ENCODE data around the gene TPCN2. TPM values are rescaled to one million over a fixed set of nuclear protein-coding genes. Genes with fewer than 3 reads are reported as not detected.
"Not testable (repeated sequence)": the region's sequence is repeated elsewhere in the genome, so short reads cannot be mapped to it uniquely, and the experiment has no call there.

Gene TPCN2
- total RNA-seq, 4 donors from 2014 or later: 1.4 to 4.1 (median 3.3) TPM

DNA sequence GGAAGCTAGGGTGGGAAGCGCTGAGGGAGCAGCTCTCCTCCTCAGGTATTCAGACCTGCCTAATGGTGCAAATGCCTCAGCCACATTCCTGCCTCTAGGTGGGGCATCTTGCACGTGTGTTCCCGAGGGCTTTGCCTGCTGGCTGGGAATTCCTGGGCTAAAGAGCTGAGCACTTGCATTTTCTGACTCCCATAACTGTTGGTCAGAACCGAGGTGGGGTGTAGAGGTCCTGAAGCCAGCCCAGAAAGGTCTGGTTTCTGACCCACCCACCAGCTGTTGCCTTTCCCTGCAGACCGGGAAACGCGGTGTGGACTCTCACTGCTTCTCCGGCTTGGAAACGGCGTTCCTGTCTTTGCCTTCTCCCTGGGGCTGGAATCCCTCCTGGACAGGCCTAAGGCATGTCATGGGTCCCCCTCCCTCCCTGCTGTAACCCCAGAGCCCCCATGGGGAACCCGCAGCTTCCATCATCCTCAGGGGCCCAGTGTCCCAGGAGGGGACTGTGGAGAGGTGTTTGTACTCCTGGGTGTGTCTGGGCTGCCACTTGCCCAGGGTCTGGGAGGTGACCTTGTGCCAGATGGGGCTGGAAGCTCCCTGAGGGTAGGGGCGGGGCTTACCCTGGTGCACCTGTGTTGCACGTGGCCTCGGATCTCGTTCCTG lies 83.0 kb downstream of the TPCN2 start:
- no peak for TF ChIP-seq POLR2A (IDR thresholded peaks at IDR 0.05)
- TF ChIP-seq, protein P1, sequence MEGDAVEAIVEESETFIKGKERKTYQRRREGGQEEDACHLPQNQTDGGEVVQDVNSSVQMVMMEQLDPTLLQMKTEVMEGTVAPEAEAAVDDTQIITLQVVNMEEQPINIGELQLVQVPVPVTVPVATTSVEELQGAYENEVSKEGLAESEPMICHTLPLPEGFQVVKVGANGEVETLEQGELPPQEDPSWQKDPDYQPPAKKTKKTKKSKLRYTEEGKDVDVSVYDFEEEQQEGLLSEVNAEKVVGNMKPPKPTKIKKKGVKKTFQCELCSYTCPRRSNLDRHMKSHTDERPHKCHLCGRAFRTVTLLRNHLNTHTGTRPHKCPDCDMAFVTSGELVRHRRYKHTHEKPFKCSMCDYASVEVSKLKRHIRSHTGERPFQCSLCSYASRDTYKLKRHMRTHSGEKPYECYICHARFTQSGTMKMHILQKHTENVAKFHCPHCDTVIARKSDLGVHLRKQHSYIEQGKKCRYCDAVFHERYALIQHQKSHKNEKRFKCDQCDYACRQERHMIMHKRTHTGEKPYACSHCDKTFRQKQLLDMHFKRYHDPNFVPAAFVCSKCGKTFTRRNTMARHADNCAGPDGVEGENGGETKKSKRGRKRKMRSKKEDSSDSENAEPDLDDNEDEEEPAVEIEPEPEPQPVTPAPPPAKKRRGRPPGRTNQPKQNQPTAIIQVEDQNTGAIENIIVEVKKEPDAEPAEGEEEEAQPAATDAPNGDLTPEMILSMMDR (IDR thresholded peaks at IDR 0.05 in 4 of 5, conservative IDR thresholded peaks at IDR 0.05 in 1 of 5): peak; percentile 60 to 75 (median 70)
- in situ Hi-C loops (cut with MboI; ENCODE audit: low sequenced_read_pairs in 4 of 4): no loop called here
- Histone ChIP-seq H3K4me3 (no peak overlapping the region), H3K27me3 (peaks cover 0 to 3% (median 0%) of the 10 kb centered on the region in 3 donors), H3K27ac (no peak overlapping the region), H3K36me3 (no peaks in the 10 kb centered on the region), H3K4me1 (no peaks in the 10 kb centered on the region), H3K9me3 (peaks cover 0 to 7% (median 0%) of the 10 kb centered on the region in 3 donors)
- intact Hi-C loops (cut with DNase I; ENCODE audit: low total_unique reads): no loop called here
- DNase-seq (no peak), ATAC-seq (peak; percentile 65 to 68)

- intact Hi-C loops (cut with DNase I; ENCODE audit: low total_unique reads): no loop called here
Observed at GRCh38 chr11:69132301-69132670, 83.6 kb downstream of the TPCN2 start.

GRCh38 chr11:69133251-69133650 lies 84.5 kb downstream of the TPCN2 start:
- intact Hi-C loops (cut with DNase I; ENCODE audit: low total_unique reads): no loop called here
- Histone ChIP-seq H3K4me1 (no peaks in the 10 kb centered on the region), H3K36me3 (no peaks in the 10 kb centered on the region), H3K27me3 (peaks cover 0 to 3% (median 0%) of the 10 kb centered on the region in 3 donors), H3K4me3 (no peak overlapping the region), H3K27ac (no peak overlapping the region), H3K9me3 (peaks cover 0 to 7% (median 0%) of the 10 kb centered on the region in 3 donors)
- in situ Hi-C loops (cut with MboI; ENCODE audit: low sequenced_read_pairs in 4 of 4): no loop called here
- ATAC-seq: no peak
- DNase-seq: no peak
- TF ChIP-seq, protein P1 (IDR thresholded peaks at IDR 0.05 in 4 of 5, conservative IDR thresholded peaks at IDR 0.05 in 1 of 5): no peak
- no peak for TF ChIP-seq POLR2A (IDR thresholded peaks at IDR 0.05)

More at GRCh38 chr11:69132301-69132670, 83.6 kb downstream of the TPCN2 start:
- no peak for DNase-seq
- H3K9me3 ChIP-seq: peaks cover 0 to 7% (median 0%) of the 10 kb centered on the region in 3 donors
- ATAC-seq: no peak
- in situ Hi-C loops (cut with MboI; ENCODE audit: low sequenced_read_pairs in 4 of 4): no loop called here
- peaks cover 0 to 3% (median 0%) of the 10 kb centered on the region in 3 donors for H3K27me3 ChIP-seq
- H3K36me3 ChIP-seq: no peaks in the 10 kb centered on the region
- no peak overlapping the region for H3K27ac ChIP-seq
- no peaks in the 10 kb centered on the region for H3K4me1 ChIP-seq
- H3K4me3 ChIP-seq: no peak overlapping the region
- TF ChIP-seq, protein P1 (IDR thresholded peaks at IDR 0.05 in 4 of 5, conservative IDR thresholded peaks at IDR 0.05 in 1 of 5): no peak
- TF ChIP-seq POLR2A (IDR thresholded peaks at IDR 0.05): no peak

DNA sequence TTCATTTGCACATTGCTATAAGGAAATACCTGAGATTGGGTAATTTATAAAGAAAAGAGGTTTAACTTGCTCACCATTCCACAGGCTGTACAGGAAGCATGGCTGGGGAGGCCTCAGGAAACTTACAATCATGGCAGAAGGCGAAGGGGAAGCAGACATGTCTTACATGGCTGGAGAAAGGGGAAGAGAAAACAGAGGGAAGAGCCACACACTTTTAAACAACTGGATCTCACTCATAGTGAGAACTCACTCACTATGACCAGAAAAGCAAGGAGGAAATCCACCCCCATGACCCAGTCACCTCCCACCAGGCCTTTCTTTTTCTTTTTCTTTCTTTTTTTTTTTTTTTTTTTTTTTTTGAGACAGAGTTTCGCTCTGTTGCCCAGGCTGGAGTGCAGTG lies 85.5 kb downstream of the TPCN2 start:
- H3K27ac ChIP-seq; intact Hi-C loops (cut with DNase I; ENCODE audit: low total_unique reads); DNase-seq; H3K27me3 ChIP-seq; H3K4me3 ChIP-seq; in situ Hi-C loops (cut with MboI; ENCODE audit: low sequenced_read_pairs in 4 of 4); H3K36me3 ChIP-seq; H3K4me1 ChIP-seq; H3K9me3 ChIP-seq; ATAC-seq: not testable (repeated sequence)

- intact Hi-C loops (cut with DNase I; ENCODE audit: low total_unique reads): no loop called here
- no peak overlapping the region for H3K4me3 ChIP-seq
- in situ Hi-C loops (cut with MboI; ENCODE audit: low sequenced_read_pairs in 4 of 4): no loop called here
- H3K27ac ChIP-seq: no peak overlapping the region
- DNase-seq (no peak), ATAC-seq (no peak)
- H3K9me3 ChIP-seq: peaks cover 0 to 7% (median 0%) of the 10 kb centered on the region in 3 donors
- no peaks in the 10 kb centered on the region for H3K4me1 ChIP-seq
- TF ChIP-seq, protein P1 (IDR thresholded peaks at IDR 0.05 in 4 of 5, conservative IDR thresholded peaks at IDR 0.05 in 1 of 5): no peak
- TF ChIP-seq POLR2A (IDR thresholded peaks at IDR 0.05): no peak
- no peaks in the 10 kb centered on the region for H3K27me3 ChIP-seq
- no peaks in the 10 kb centered on the region for H3K36me3 ChIP-seq
Observed at GRCh38 chr11:69134957-69135356, 86.2 kb downstream of the TPCN2 start.

Data from gastrocnemius medialis (tissue), 4 donors.